ENCODE results near the gene NECTIN1.

Gene NECTIN1

GRCh38 chr11:119756169-119756865 is 27.3 kb upstream of the NECTIN1 start:
- H3K36me3 ChIP-seq (replicated peaks; ENCODE audit: low read depth, low read length), result peaks cover 63% of the 10 kb centered on the region
- H3K27me3 ChIP-seq (ENCODE audit: low read depth, low read length), result no peaks in the 10 kb centered on the region
- peaks cover 49% of the 10 kb centered on the region for H4K20me1 ChIP-seq (ENCODE audit: insufficient read depth, low read length)
- H3K9ac ChIP-seq (ENCODE audit: low read length), result no peak overlapping the region
- peaks cover 50% of the 10 kb centered on the region for H3K4me1 ChIP-seq (ENCODE audit: low read length)
- H2AFZ ChIP-seq (ENCODE audit: low read depth, low read length), result no peak overlapping the region
- no peak overlapping the region for H3K4me2 ChIP-seq (ENCODE audit: low read length)
- H3K27ac ChIP-seq (ENCODE audit: low read length), result no peak overlapping the region
- H3K79me2 ChIP-seq (ENCODE audit: low read length), result peaks cover 61% of the 10 kb centered on the region
- H3K9me3 ChIP-seq (ENCODE audit: insufficient read depth, low read length), result no peaks in the 10 kb centered on the region
- no peak overlapping the region for H3K4me3 ChIP-seq (ENCODE audit: low read length)
- TF ChIP-seq CTCF (IDR thresholded peaks at IDR 0.05; ENCODE audit: low read depth, low read length) (no peak), EZH2phosphoT487 (IDR thresholded peaks at IDR 0.05; ENCODE audit: low read depth) (no peak)

- H3K4me3 ChIP-seq (ENCODE audit: low read length), result no peak overlapping the region
Observed at GRCh38 chr11:119755356-119756071, 26.5 kb upstream of the NECTIN1 start.

GRCh38 chr11:119754656-119755355 is 25.8 kb upstream of the NECTIN1 start:
- Histone ChIP-seq H3K36me3 (replicated peaks; ENCODE audit: low read depth, low read length) (peaks cover 49% of the 10 kb centered on the region), H3K9me3 (ENCODE audit: insufficient read depth, low read length) (no peaks in the 10 kb centered on the region), H3K27ac (ENCODE audit: low read length) (no peak overlapping the region), H4K20me1 (ENCODE audit: insufficient read depth, low read length) (peaks cover 37% of the 10 kb centered on the region), H3K4me2 (ENCODE audit: low read length) (peak overlapping the region; percentile 85), H3K79me2 (ENCODE audit: low read length) (peaks cover 59% of the 10 kb centered on the region), H3K4me3 (ENCODE audit: low read length) (no peak overlapping the region), H3K4me1 (ENCODE audit: low read length) (peaks cover 60% of the 10 kb centered on the region), H3K27me3 (ENCODE audit: low read depth, low read length) (no peaks in the 10 kb centered on the region), H3K9ac (ENCODE audit: low read length) (0 out of 2 replicates have a peak overlapping the region, but pooled peaks have one; percentile 1), H2AFZ (ENCODE audit: low read depth, low read length) (no peak overlapping the region)
- TF ChIP-seq CTCF (IDR thresholded peaks at IDR 0.05; ENCODE audit: low read depth, low read length) (no peak), EZH2phosphoT487 (IDR thresholded peaks at IDR 0.05; ENCODE audit: low read depth) (no peak)

More at GRCh38 chr11:119755356-119756071, 26.5 kb upstream of the NECTIN1 start:
- H3K36me3 ChIP-seq (replicated peaks; ENCODE audit: low read depth, low read length), result peaks cover 55% of the 10 kb centered on the region
- peaks cover 44% of the 10 kb centered on the region for H4K20me1 ChIP-seq (ENCODE audit: insufficient read depth, low read length)
- no peak overlapping the region for H3K4me2 ChIP-seq (ENCODE audit: low read length)
- no peaks in the 10 kb centered on the region for H3K9me3 ChIP-seq (ENCODE audit: insufficient read depth, low read length)
- no peak overlapping the region for H3K27ac ChIP-seq (ENCODE audit: low read length)
- TF ChIP-seq EZH2phosphoT487 (IDR thresholded peaks at IDR 0.05; ENCODE audit: low read depth), result no peak
- TF ChIP-seq CTCF (IDR thresholded peaks at IDR 0.05; ENCODE audit: low read depth, low read length), result no peak
- no peaks in the 10 kb centered on the region for H3K27me3 ChIP-seq (ENCODE audit: low read depth, low read length)
- H3K79me2 ChIP-seq (ENCODE audit: low read length), result peaks cover 61% of the 10 kb centered on the region
- H3K9ac ChIP-seq (ENCODE audit: low read length), result no peak overlapping the region
- no peak overlapping the region for H2AFZ ChIP-seq (ENCODE audit: low read depth, low read length)
- H3K4me1 ChIP-seq (ENCODE audit: low read length), result peaks cover 58% of the 10 kb centered on the region

GRCh38 chr11:119754199-119754598 is 25.2 kb upstream of the NECTIN1 start:
- no peak overlapping the region for H2AFZ ChIP-seq (ENCODE audit: low read depth, low read length)
- H4K20me1 ChIP-seq (ENCODE audit: insufficient read depth, low read length), result peaks cover 31% of the 10 kb centered on the region
- peak overlapping the region; percentile 1; the same call in 1 of the 2 replicates for H3K9ac ChIP-seq (ENCODE audit: low read length)
- 0 out of 2 replicates have a peak overlapping the region, but pooled peaks have one; percentile 90 for H3K27ac ChIP-seq (ENCODE audit: low read length)
- H3K4me3 ChIP-seq (ENCODE audit: low read length), result peak overlapping the region; percentile 84
- TF ChIP-seq EZH2phosphoT487 (IDR thresholded peaks at IDR 0.05; ENCODE audit: low read depth), result no peak
- no peak for TF ChIP-seq CTCF (IDR thresholded peaks at IDR 0.05; ENCODE audit: low read depth, low read length)
- no peaks in the 10 kb centered on the region for H3K9me3 ChIP-seq (ENCODE audit: insufficient read depth, low read length)
- H3K79me2 ChIP-seq (ENCODE audit: low read length), result peaks cover 58% of the 10 kb centered on the region
- H3K36me3 ChIP-seq (replicated peaks; ENCODE audit: low read depth, low read length), result peaks cover 47% of the 10 kb centered on the region
- peaks cover 55% of the 10 kb centered on the region for H3K4me1 ChIP-seq (ENCODE audit: low read length)
- H3K4me2 ChIP-seq (ENCODE audit: low read length), result peak overlapping the region; percentile 85
- H3K27me3 ChIP-seq (ENCODE audit: low read depth, low read length), result no peaks in the 10 kb centered on the region
